Tibial artery (tissue), 4 donors: ENCODE data around the gene TGFBR3.

ENCODE experiments used
- DNase-seq, 2 donors: peaks; one replicate each; pipeline ENCODE4 v3.0.0-alpha.2; 2019
- H3K27ac ChIP-seq, 2 donors: fragments of 200-600 bp; sonication (generic) in 1 of 2; 1 replicate in 1 of 2; 2 replicates in 1 of 2; pipeline ENCODE4 v1.5.1; 2018 to 2019; ENCODE audit warnings: mild to moderate bottlenecking in 1 of 2
- H3K27me3 ChIP-seq, 2 donors: fragments of 200-600 bp; sonication (generic) in 1 of 2; one replicate each; pipeline versions ENCODE4 v1.5.1 to v1.6.0; 2016 to 2019
- H3K36me3 ChIP-seq, 3 donors: fragments of 200-600 bp; sonication (generic) in 2 of 3; one replicate each; pipeline ENCODE4 v1.5.1; 2016 to 2019; ENCODE audit warnings: mild to moderate bottlenecking in 2 of 3
- H3K4me1 ChIP-seq, 4 donors: fragments of 200-600 bp; sonication (generic) in 2 of 4; 1 replicate in 3 of 4; 2 replicates in 1 of 4; pipeline ENCODE4 v1.5.1; 2016 to 2019
- H3K4me3 ChIP-seq, 2 donors: fragments of 200-600 bp; sonication (generic) in 1 of 2; 1 replicate in 1 of 2; 2 replicates in 1 of 2; pipeline ENCODE4 v1.5.1; 2018 to 2019; ENCODE audit warnings: mild to moderate bottlenecking in 2 of 2
- H3K9me3 ChIP-seq, 3 donors: fragments of 200-600 bp; sonication (generic) in 1 of 3; one replicate each; pipeline ENCODE4 v1.5.1; 2016 to 2019
- intact Hi-C: fragments of 100-400 bp; cut with DNase I; formaldehyde crosslinking; loops from one replicate; pipeline ENCODE4 v1.15.0; 2023; ENCODE audit warnings: low total_unique reads
- TF ChIP-seq, protein P1 (sequence below), 2 experiments: fragments of 200-600 bp in 1 of 2; fragments of 450-650 bp in 1 of 2; IDR thresholded peaks; one replicate each; pipeline ENCODE4 v1.5.1; 2017 to 2019; ENCODE audit warnings: antibody characterized with exemption in 2 of 2, mild to moderate bottlenecking in 1 of 2, moderate library complexity in 1 of 2

TGFBR3 gene

DNA sequence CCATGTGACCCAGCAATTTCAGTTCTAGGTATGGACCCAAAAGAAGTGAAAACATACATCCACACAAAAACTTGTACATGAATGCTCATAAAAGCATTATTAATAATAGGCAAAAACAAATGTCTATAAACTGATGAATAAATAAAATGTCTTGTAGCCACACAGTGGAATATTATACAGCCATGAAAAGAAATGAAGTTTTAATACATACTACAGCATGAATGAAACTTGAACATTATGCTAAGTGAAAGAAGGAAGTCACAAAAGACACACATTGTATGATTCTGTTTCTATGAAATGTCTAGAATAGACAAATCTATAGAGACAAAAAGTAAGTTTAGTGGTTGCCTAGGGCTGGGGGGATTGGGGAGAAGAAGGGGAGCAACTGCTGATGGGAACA, 255.1 kb downstream of the TGFBR3 start:
- no peak overlapping the region for H3K27ac ChIP-seq
- no peaks in the 10 kb centered on the region for H3K9me3 ChIP-seq
- H3K36me3 ChIP-seq, result no peaks in the 10 kb centered on the region
- intact Hi-C loops, result no loop called here
- no peak overlapping the region for H3K4me3 ChIP-seq
- no peaks in the 10 kb centered on the region for H3K27me3 ChIP-seq
- no peaks in the 10 kb centered on the region for H3K4me1 ChIP-seq
- TF ChIP-seq, protein P1, sequence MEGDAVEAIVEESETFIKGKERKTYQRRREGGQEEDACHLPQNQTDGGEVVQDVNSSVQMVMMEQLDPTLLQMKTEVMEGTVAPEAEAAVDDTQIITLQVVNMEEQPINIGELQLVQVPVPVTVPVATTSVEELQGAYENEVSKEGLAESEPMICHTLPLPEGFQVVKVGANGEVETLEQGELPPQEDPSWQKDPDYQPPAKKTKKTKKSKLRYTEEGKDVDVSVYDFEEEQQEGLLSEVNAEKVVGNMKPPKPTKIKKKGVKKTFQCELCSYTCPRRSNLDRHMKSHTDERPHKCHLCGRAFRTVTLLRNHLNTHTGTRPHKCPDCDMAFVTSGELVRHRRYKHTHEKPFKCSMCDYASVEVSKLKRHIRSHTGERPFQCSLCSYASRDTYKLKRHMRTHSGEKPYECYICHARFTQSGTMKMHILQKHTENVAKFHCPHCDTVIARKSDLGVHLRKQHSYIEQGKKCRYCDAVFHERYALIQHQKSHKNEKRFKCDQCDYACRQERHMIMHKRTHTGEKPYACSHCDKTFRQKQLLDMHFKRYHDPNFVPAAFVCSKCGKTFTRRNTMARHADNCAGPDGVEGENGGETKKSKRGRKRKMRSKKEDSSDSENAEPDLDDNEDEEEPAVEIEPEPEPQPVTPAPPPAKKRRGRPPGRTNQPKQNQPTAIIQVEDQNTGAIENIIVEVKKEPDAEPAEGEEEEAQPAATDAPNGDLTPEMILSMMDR (IDR thresholded peaks at IDR 0.05), result no peak
- no peak for DNase-seq
